HG03095 (cell line): ENCODE results near the gene LMOD1.
"Not testable (repeated sequence)": the region's sequence is repeated elsewhere in the genome, so short reads cannot be mapped to it uniquely, and the experiment has no call there.

Source experiments
- ATAC-seq: cut with Tn5 transposase; IDR thresholded peaks from one replicate; pipeline ENCODE4 v1.9.1; 2021; ENCODE audit warnings: moderate library complexity; ENCODE audit not compliant: unreplicated experiment

LMOD1 gene

GRCh38 chr1:201949491-201949890, 3.1 kb upstream of the LMOD1 start:
- no peak for ATAC-seq

- no peak for ATAC-seq
Observed at GRCh38 chr1:201947697-201948008, 1.3 kb upstream of the LMOD1 start.

- no peak for ATAC-seq
Observed at GRCh38 chr1:201945863-201946223, 505 bp downstream of the LMOD1 start.

DNA sequence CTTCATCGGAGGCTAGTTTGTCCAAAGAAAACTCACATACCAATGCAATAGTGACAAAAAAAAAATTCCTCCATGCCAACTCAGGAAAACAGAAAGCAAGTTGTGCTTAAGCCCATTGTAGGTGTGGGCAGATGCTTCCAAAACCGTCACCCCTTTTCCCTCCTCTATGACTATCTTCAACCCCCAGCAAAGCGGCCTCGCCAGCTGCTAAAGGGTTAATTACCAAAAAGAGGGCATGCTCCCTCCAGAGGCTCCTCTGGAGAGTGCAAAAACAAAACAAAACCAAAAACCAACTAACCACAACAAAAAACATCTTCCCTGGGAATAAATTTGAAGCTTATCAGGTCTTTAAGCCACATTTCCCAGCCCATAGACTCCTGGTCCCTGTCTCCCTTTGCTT, 1.2 kb downstream of the LMOD1 start:
- ATAC-seq = no peak

DNA sequence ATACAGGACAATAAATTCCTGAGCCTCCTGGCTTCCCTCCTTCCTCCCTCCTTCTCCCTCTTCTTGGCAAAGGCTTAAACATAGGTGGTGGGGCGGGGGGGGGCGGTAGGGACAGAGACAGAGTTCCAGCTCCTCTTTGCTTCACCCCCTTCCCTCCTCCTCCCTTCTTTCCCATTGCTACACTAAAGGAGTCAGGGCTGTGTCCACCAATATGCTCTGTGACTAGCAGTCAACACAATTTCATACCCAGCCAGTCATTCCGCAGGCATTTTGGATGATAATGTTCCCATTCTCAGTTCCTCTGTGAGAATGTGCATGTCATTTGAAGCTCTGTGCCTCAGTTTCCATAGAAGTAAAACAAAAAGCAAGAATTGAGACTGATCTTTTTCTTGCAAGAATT, 1.7 kb downstream of the LMOD1 start:
- ATAC-seq = no peak

DNA sequence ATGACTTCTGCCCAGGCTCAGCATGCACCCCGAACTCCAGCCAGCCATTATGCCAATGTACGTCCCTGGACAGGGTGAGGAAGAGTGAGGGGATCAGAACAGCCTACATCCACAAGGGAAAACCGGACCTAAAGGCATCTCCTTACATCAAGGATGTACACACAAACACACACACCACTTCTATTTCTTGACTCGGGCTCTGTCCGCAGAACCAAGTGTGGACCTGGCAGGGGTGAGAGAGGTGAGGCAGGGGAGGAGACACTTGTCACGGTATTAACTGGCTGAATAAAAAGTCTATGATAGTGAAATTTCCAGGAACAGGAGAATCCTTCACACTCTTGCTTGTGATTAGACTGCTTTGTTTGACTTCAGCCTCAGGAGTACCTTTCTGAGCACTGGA, 2.3 kb downstream of the LMOD1 start:
- ATAC-seq = no peak

GRCh38 chr1:201942129-201942495, 4.2 kb downstream of the LMOD1 start:
- no peak for ATAC-seq

DNA sequence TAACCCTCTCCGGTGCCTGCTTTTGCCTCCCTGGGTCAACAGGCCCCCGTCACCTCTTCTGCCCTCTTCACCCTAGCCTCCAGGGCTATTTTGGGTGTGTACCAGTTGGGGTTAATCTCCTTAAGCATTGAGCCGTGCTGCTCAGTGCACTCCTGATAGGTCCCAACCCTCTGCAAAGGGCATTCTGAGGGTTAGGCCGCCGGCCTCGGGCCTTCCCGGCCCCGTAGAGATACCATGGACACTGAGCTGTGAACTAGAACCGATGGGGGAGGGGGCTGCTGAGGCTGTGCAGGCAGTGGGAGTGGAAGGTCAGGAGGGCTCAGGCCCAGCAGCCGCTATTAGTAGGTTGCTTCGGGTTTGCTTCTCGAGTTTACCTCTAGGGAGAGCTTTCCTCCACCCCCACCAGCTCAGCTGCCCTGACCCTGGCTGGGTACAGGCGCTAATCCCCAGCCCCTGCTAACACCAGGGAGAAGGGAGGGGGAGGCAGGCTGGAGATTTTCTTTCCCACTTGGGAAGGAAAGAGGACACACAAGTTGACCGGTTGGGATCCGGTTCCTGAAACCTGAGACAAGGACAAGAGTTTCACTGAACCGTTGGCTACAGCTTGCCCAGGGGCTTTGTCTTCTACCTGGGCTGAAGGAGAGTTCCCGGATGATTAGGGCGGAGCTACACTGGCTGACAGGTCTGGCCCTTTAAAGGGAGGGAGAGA, 4.8 kb downstream of the LMOD1 start:
- no peak for ATAC-seq

- not testable (repeated sequence) for ATAC-seq
Observed at GRCh38 chr1:201940316-201940715, 6.0 kb downstream of the LMOD1 start.

GRCh38 chr1:201939574-201939973, 6.8 kb downstream of the LMOD1 start:
- no peak for ATAC-seq

DNA sequence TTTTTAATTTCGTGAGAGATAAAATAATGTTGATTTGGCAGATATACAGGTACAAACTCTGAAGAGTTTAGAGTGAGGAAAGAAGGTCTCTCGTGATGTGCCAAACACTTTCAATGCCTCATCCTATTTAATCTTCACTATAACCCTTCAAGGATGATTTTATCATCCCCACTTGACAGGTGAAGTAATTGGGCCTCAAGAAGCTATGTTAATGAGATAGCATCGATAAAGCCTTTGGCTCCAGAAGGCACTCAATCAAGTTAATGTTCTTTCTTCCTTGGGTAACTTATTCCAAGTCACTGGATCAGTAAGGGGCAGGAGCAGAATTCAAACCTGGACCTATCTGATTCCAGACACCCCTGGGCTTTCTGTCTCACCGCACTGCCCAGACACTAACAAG, 7.2 kb downstream of the LMOD1 start:
- no peak for ATAC-seq

GRCh38 chr1:201938440-201939035, 7.8 kb downstream of the LMOD1 start:
- no peak for ATAC-seq

GRCh38 chr1:201937624-201938213, 8.6 kb downstream of the LMOD1 start:
- no peak for ATAC-seq

DNA sequence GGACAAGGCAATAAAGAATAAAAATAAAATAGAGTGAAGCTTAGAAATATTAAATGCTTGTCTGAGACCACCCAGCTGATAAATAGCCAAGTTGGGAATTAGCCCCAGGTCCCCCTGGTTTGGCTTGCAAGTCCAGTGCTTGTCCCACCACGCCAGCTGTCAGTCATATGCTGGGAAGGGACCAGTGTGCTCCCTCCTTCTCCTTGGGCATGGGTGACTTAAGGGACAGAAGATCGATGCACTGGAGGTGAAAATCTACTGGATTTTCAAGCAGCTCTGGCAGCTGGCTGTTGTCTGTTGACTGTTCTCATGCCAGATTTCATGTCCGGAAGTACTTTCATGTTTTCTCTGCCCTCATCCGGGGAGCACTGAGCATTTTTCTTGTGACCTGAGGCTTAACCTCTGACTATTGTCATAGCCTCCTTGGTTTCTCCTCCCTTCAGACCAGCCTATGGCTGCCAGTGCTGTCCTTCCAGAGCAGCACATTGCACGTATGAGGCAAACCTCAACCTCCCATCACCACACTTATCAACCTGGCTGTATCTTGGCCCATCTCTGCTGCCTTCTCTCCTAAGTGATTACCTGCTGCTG, 12.4 kb downstream of the LMOD1 start:
- ATAC-seq = no peak

DNA sequence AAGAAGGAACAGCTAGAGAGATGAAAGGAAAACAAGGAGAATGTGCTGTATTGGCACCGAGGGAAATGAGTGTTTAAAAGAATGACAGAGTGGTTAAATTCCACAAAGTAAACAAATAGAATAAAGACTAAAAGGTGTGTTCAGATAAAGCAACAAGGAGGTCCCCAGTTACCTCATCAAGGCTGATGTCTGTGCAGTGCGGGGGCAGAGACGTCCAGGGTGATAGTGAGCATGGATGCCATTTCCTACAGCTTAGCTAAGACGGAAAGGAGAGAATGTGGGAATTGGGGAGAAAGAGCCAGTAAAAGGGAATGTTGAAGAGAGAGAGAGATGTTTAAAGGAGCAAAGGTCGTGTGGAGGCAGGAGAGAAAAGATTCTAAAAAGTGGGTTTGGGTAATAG, 15.5 kb downstream of the LMOD1 start:
- no peak for ATAC-seq

DNA sequence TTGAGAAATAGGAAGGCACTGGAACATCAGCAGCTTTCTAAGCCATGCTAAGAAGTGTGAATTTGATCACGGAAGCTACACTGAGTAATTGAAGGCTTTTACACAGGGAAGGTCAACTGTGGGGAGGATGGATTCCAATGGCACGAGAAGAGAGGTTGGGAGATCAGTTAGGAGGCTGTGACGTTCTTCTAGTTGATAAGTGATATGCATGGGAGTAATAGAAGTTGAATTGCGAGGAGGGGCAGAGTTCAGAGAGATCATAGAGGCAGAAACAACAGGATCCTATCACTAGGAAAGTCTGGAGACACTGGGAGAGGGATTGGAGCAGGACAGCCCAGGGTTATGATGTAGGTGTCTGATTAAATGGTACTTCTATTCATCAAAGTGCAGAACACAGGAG, 16.2 kb downstream of the LMOD1 start:
- no peak for ATAC-seq

DNA sequence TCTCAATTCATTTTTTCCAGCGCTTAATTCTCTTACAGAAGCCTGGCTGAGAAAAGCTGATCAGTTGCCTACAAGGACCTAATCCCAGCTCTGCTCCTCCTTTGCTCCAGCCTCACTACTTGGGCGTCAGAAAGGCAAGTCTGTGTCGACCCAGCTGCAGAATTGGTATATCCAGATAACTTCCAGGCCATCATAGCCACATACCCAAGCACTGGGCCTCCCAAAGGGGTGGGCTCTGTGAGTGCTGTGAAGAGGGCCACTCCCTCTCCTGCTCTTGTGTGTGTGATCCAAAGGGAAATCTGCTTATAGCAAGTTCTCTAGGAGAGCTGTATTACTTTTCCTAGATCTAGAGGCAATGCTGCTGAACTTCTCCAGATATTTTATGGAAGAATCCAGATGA, 18.1 kb downstream of the LMOD1 start:
- no peak for ATAC-seq

- no peak for ATAC-seq
Observed at GRCh38 chr1:201925981-201926645, 20.2 kb downstream of the LMOD1 start.

GRCh38 chr1:201925301-201925567, 21.1 kb downstream of the LMOD1 start:
- no peak for ATAC-seq

GRCh38 chr1:201921952-201922558, 24.3 kb downstream of the LMOD1 start:
- no peak for ATAC-seq

DNA sequence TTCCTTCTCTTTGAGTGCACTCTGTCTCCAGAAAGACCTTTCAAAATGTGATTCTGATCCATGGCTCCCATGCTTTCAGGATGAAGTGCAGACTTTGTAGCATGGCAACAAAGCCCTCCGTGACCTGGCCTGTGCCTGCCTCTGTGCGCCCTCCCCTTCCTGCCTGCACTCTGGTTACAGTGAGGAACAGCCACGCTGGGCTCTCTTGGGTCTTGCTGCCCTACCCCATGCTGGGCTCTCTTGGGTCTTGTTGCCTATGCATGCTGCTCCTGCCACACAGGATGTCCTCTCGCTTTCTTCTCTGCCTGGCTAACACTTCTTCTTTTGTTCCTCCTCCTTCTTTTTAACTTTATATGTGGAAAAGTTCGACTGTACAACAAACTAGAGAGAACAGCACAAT, 28.0 kb downstream of the LMOD1 start:
- ATAC-seq = no peak
